HG03097 (cell line): ENCODE data around the gene PRR4.

Source experiments
- ATAC-seq: cut with Tn5 transposase; IDR thresholded peaks from one replicate; pipeline ENCODE4 v1.9.1; 2021; ENCODE audit not compliant: unreplicated experiment, low FRiP score

The PRR4 gene

GRCh38 chr12:10849425-10849878, at the start of gene PRR4:
PRR4 (minus strand) TSS chr12:10849475; CDS start chr12:10849437, 38 bp downstream.
- no peak for ATAC-seq

- no peak for ATAC-seq
Measured at GRCh38 chr12:10896854-10897253, 47.6 kb upstream of the PRR4 start.

- no peak for ATAC-seq
Measured at GRCh38 chr12:10891937-10892336, 42.7 kb upstream of the PRR4 start.

- ATAC-seq, result no peak
Measured at GRCh38 chr12:10889226-10889625, 40.0 kb upstream of the PRR4 start.

GRCh38 chr12:10884086-10884725, 34.9 kb upstream of the PRR4 start, which contains the start of gene PRH1:
PRH1 (minus strand) TSS chr12:10884255; CDS start chr12:10884217, 38 bp downstream.
- no peak for ATAC-seq

GRCh38 chr12:10873378-10873777, 24.1 kb upstream of the PRR4 start:
- ATAC-seq, result no peak

- ATAC-seq, result no peak
Measured at GRCh38 chr12:10867381-10867780, 18.1 kb upstream of the PRR4 start.

- ATAC-seq, result no peak
Measured at GRCh38 chr12:10863512-10864218, 14.4 kb upstream of the PRR4 start.

- ATAC-seq, result no peak
Measured at GRCh38 chr12:10861366-10861765, 12.1 kb upstream of the PRR4 start.

GRCh38 chr12:10855807-10856206, 6.5 kb upstream of the PRR4 start:
- no peak for ATAC-seq

GRCh38 chr12:10853776-10854175, 4.5 kb upstream of the PRR4 start:
- no peak for ATAC-seq

- no peak for ATAC-seq
Measured at GRCh38 chr12:10851243-10851858, 2.1 kb upstream of the PRR4 start.

- no peak for ATAC-seq
Measured at GRCh38 chr12:10847744-10848143, 1.5 kb downstream of the PRR4 start.

GRCh38 chr12:10842862-10843261, 6.4 kb downstream of the PRR4 start:
- ATAC-seq, result no peak

- ATAC-seq, result no peak
Measured at GRCh38 chr12:10838461-10838860, 10.8 kb downstream of the PRR4 start.

GRCh38 chr12:10829994-10830393, 19.3 kb downstream of the PRR4 start:
- ATAC-seq, result no peak

- no peak for ATAC-seq
Measured at GRCh38 chr12:10826258-10826657, 23.0 kb downstream of the PRR4 start, which contains the start of gene TAS2R10. TAS2R10 (minus strand) TSS chr12:10826358; CDS start chr12:10826269, 89 bp downstream.

GRCh38 chr12:10824957-10825356, 24.3 kb downstream of the PRR4 start:
- ATAC-seq, result no peak

GRCh38 chr12:10811883-10812536, 37.3 kb downstream of the PRR4 start:
- ATAC-seq, result no peak

GRCh38 chr12:10810068-10810467, 39.2 kb downstream of the PRR4 start, which contains the start of gene TAS2R9:
TAS2R9 (minus strand) TSS chr12:10810168; CDS start chr12:10810075, 93 bp downstream.
- no peak for ATAC-seq

- no peak for ATAC-seq
Measured at GRCh38 chr12:10807186-10807585, 42.1 kb downstream of the PRR4 start, which contains the start of gene TAS2R8. TAS2R8 (minus strand) TSS chr12:10807286; CDS start chr12:10806980, 306 bp downstream.
